ENCODE measurements around the gene NDUFV2.

Gene NDUFV2

GRCh38 chr18:9101730-9102507 lies 580 bp upstream of the NDUFV2 start:
- TF ChIP-seq SIN3A (IDR thresholded peaks at IDR 0.05; ENCODE audit: borderline replicate concordance, insufficient read depth, low read length) (no peak), FOXP2 (optimal IDR thresholded peaks at IDR 0.05; ENCODE audit: borderline replicate concordance, extremely low read depth, extremely low read length, insufficient read depth) (no peak), POLR2AphosphoS5 (IDR thresholded peaks at IDR 0.05; ENCODE audit: low read depth, low read length) (no peak), TAF1 (IDR thresholded peaks at IDR 0.05; ENCODE audit: borderline replicate concordance, insufficient read depth, low read length) (no peak)
- TF ChIP-seq, protein P1, sequence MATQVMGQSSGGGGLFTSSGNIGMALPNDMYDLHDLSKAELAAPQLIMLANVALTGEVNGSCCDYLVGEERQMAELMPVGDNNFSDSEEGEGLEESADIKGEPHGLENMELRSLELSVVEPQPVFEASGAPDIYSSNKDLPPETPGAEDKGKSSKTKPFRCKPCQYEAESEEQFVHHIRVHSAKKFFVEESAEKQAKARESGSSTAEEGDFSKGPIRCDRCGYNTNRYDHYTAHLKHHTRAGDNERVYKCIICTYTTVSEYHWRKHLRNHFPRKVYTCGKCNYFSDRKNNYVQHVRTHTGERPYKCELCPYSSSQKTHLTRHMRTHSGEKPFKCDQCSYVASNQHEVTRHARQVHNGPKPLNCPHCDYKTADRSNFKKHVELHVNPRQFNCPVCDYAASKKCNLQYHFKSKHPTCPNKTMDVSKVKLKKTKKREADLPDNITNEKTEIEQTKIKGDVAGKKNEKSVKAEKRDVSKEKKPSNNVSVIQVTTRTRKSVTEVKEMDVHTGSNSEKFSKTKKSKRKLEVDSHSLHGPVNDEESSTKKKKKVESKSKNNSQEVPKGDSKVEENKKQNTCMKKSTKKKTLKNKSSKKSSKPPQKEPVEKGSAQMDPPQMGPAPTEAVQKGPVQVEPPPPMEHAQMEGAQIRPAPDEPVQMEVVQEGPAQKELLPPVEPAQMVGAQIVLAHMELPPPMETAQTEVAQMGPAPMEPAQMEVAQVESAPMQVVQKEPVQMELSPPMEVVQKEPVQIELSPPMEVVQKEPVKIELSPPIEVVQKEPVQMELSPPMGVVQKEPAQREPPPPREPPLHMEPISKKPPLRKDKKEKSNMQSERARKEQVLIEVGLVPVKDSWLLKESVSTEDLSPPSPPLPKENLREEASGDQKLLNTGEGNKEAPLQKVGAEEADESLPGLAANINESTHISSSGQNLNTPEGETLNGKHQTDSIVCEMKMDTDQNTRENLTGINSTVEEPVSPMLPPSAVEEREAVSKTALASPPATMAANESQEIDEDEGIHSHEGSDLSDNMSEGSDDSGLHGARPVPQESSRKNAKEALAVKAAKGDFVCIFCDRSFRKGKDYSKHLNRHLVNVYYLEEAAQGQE (IDR thresholded peaks at IDR 0.05; ENCODE audit: insufficient read depth in 1 of 2, low read depth in 2 of 2, low read length in 2 of 2), result no peak

DNA sequence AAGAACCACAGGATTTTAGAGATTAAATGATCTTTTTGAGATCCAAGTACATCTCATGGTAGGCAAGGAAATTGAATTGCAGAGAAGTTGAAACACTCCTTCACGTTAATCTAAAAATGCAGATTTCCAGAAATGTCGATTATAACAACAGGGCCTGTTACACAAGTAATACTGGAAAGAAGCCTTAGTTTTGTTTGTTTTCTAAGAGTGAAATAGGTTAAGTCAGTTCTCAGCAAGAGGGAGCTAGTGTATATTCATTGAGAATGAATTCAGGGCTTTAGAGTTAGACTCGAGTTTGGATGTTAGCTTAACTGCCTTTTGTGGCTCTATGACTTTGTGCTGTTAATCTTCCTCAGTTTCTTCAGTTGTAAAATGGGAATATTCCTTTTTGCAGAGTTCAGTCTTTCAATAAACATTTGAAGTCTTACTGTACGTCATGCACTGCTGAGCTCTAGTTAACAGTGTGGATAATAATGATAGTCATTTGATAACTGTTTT lies 926 bp downstream of the NDUFV2 start:
- TF ChIP-seq FOXP2 (optimal IDR thresholded peaks at IDR 0.05; ENCODE audit: borderline replicate concordance, extremely low read depth, extremely low read length, insufficient read depth) (no peak), SIN3A (IDR thresholded peaks at IDR 0.05; ENCODE audit: borderline replicate concordance, insufficient read depth, low read length) (no peak), TAF1 (IDR thresholded peaks at IDR 0.05; ENCODE audit: borderline replicate concordance, insufficient read depth, low read length) (no peak), POLR2AphosphoS5 (IDR thresholded peaks at IDR 0.05; ENCODE audit: low read depth, low read length) (no peak)
- TF ChIP-seq, protein P1 (IDR thresholded peaks at IDR 0.05; ENCODE audit: insufficient read depth in 1 of 2, low read depth in 2 of 2, low read length in 2 of 2), result no peak

DNA sequence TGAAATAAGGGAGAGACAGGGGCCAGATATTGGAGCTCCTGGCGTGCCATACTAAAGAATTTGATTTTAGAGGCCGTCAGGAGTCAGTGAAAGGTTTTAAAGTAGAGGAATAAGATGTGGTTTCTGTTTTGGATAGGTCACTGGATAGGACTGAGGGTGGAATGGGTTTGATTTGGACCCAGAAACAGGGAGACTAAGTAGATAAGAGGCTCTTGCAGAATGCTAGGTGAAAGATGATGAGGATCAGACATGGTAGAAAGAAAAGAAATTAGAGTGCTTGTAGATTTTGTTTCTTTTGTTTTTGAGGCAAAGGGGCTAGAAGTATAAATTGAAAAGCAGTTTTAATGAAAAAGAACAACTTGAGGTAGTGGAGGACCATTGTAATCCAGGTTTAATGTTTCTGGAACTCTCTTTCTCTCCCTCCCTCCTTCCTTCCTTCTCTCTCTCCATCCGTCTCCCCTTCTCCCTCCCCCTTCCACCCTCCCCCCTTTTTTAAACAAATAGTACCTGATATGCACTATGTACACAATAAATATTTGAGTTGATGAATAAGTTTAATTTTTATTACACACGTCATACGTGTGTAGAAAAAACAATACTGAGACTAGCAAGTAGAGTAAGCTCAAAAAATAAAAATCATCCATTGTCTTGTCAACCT lies 1.9 kb downstream of the NDUFV2 start:
- TF ChIP-seq POLR2AphosphoS5 (IDR thresholded peaks at IDR 0.05; ENCODE audit: low read depth, low read length) (no peak), SIN3A (IDR thresholded peaks at IDR 0.05; ENCODE audit: borderline replicate concordance, insufficient read depth, low read length) (no peak), FOXP2 (optimal IDR thresholded peaks at IDR 0.05; ENCODE audit: borderline replicate concordance, extremely low read depth, extremely low read length, insufficient read depth) (no peak), TAF1 (IDR thresholded peaks at IDR 0.05; ENCODE audit: borderline replicate concordance, insufficient read depth, low read length) (no peak)
- TF ChIP-seq, protein P1 (IDR thresholded peaks at IDR 0.05; ENCODE audit: insufficient read depth in 1 of 2, low read depth in 2 of 2, low read length in 2 of 2), result no peak

DNA sequence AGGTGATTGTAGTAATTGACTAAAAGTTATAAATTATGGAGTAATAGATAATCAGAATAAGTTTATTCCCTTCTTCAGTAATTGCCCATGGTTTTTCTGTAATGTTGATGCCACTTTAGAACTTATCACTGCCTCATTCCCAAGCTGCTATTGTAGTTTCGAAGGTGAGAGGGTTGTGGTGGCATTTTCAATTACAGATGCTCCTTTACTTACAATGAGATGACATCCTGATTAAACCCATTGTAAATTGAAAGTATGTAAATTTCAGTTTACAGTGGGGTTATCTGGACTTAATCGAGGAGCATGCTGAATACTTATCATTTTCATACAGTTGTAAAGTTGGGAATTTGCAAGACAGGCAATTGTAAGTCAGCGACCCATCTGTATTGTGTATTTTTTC lies 2.9 kb downstream of the NDUFV2 start:
- TF ChIP-seq TAF1 (IDR thresholded peaks at IDR 0.05; ENCODE audit: borderline replicate concordance, insufficient read depth, low read length), result no peak
- TF ChIP-seq, protein P1 (IDR thresholded peaks at IDR 0.05; ENCODE audit: insufficient read depth in 1 of 2, low read depth in 2 of 2, low read length in 2 of 2), result no peak
- no peak for TF ChIP-seq SIN3A (IDR thresholded peaks at IDR 0.05; ENCODE audit: borderline replicate concordance, insufficient read depth, low read length)
- TF ChIP-seq POLR2AphosphoS5 (IDR thresholded peaks at IDR 0.05; ENCODE audit: low read depth, low read length), result no peak
- no peak for TF ChIP-seq FOXP2 (optimal IDR thresholded peaks at IDR 0.05; ENCODE audit: borderline replicate concordance, extremely low read depth, extremely low read length, insufficient read depth)
